HepG2 (cell line): ENCODE results near the gene RPGRIP1. TPM values are rescaled to one million over a fixed set of nuclear protein-coding genes. Genes with fewer than 3 reads are reported as not detected.
A peak's percentile ranks its signal among the peaks of the same experiment; 100 is the strongest.

Source experiments
- BRCA1 ChIP-seq: sonication (generic); formaldehyde crosslinking; IDR thresholded peaks from 2 replicates; pipeline ENCODE4 v1.4.0; 2020; ENCODE audit warnings: missing genetic modification reagents
- EED ChIP-seq: sonication (generic); formaldehyde crosslinking; IDR thresholded peaks from 2 replicates; pipeline ENCODE4 v1.5.0; 2020; ENCODE audit warnings: mild to moderate bottlenecking, missing genetic modification reagents
- GTF2F1 ChIP-seq: fragments of 150-350 bp; IDR thresholded peaks from 2 replicates; pipeline ENCODE4 v1.6.1; 2014; ENCODE audit warnings: low read length
- HHEX ChIP-seq: IDR thresholded peaks from 2 replicates; pipeline ENCODE4 v1.6.1; 2016; ENCODE audit warnings: control low read depth
- HIVEP1 ChIP-seq: sonication (generic); formaldehyde crosslinking; IDR thresholded peaks from 2 replicates; pipeline ENCODE4 v1.4.0; 2020; ENCODE audit warnings: mild to moderate bottlenecking, missing genetic modification reagents
- MAF1 ChIP-seq: sonication (generic); formaldehyde crosslinking; IDR thresholded peaks from 2 replicates; pipeline ENCODE4 v1.5.0; 2020; ENCODE audit warnings: missing genetic modification reagents, borderline replicate concordance
- MAFG ChIP-seq: sonication (generic); formaldehyde crosslinking; IDR thresholded peaks from 2 replicates; pipeline ENCODE4 v1.5.1; 2020; ENCODE audit warnings: mild to moderate bottlenecking, missing genetic modification reagents
- NFAT5 ChIP-seq: sonication (generic); formaldehyde crosslinking; IDR thresholded peaks from 2 replicates; pipeline ENCODE4 v1.4.0; 2020; ENCODE audit warnings: missing genetic modification reagents
- RBM22 ChIP-seq: fragments of 200-400 bp; formaldehyde crosslinking; optimal IDR thresholded peaks from 2 replicates; pipeline ENCODE3; 2017; ENCODE audit warnings: mild to moderate bottlenecking, low read length, moderate library complexity
- SIN3B ChIP-seq: fragments of 150-350 bp; IDR thresholded peaks from 2 replicates; pipeline ENCODE4 v1.6.1; 2014; ENCODE audit warnings: low read length
- ZMYM3 ChIP-seq: sonication (generic); formaldehyde crosslinking; IDR thresholded peaks from 2 replicates; pipeline ENCODE4 v1.5.1; 2020; ENCODE audit warnings: mild to moderate bottlenecking, missing genetic modification reagents
- ZNF12 ChIP-seq: sonication (generic); formaldehyde crosslinking; IDR thresholded peaks from 2 replicates; pipeline ENCODE4 v1.5.0; 2020; ENCODE audit warnings: missing genetic modification reagents
- ZNF143 ChIP-seq: sonication (generic); formaldehyde crosslinking; IDR thresholded peaks from 2 replicates; pipeline ENCODE4 v1.4.0; 2020; ENCODE audit warnings: missing genetic modification reagents
- ZNF296 ChIP-seq: sonication (generic); formaldehyde crosslinking; conservative IDR thresholded peaks from 2 replicates; pipeline ENCODE4 v1.5.0; 2020; ENCODE audit warnings: mild to moderate bottlenecking, missing genetic modification reagents
- ZNF337 ChIP-seq: sonication (generic); formaldehyde crosslinking; IDR thresholded peaks from 2 replicates; pipeline ENCODE4 v1.5.1; 2020; ENCODE audit warnings: missing genetic modification reagents, low read depth, mild to moderate bottlenecking, borderline replicate concordance
- ZNF564 ChIP-seq: sonication (generic); formaldehyde crosslinking; IDR thresholded peaks from 2 replicates; pipeline ENCODE4 v1.8.1; 2023; ENCODE audit warnings: mild to moderate bottlenecking, missing genetic modification reagents
- ZNF615 ChIP-seq: sonication (generic); formaldehyde crosslinking; IDR thresholded peaks from 2 replicates; pipeline ENCODE4 v1.5.0; 2020; ENCODE audit warnings: mild to moderate bottlenecking, missing genetic modification reagents, borderline replicate concordance
- ZNF703 ChIP-seq: sonication (generic); formaldehyde crosslinking; IDR thresholded peaks from 2 replicates; pipeline ENCODE4 v1.5.1; 2020; ENCODE audit warnings: missing genetic modification reagents, mild to moderate bottlenecking, moderate library complexity, borderline replicate concordance
- ZSCAN12 ChIP-seq: sonication (generic); formaldehyde crosslinking; IDR thresholded peaks from 2 replicates; pipeline ENCODE4 v1.9.0; 2021; ENCODE audit warnings: mild to moderate bottlenecking, missing genetic modification reagents
- polyA plus RNA-seq, 8 experiments: library from polyadenylated mRNA; depleted of rRNA in 3 of 8; stranded (reverse) in 7 of 8; unstranded in 1 of 8; fragments of >200 nt; fragmentation: Illumina TruSeq in 4 of 8; extraction: Trizol in 4 of 8; gene quantifications; 2 replicates each; pipeline versions ENCODE4 v1.2.1 to v1.2.3, GENCODE V29; 2011 to 2016; ENCODE audit warnings: low read depth in 4 of 8, missing spikeins in 1 of 8, mixed read lengths in 1 of 8; ENCODE audit not compliant: insufficient read depth in 1 of 8
- total RNA-seq, 5 experiments: library from RNA; depleted of rRNA; stranded (reverse); fragments of >200 nt; fragmentation: Illumina TruSeq; extraction: Trizol; gene quantifications; 2 replicates each; pipeline ENCODE4 v1.2.3, GENCODE V29; 2016; ENCODE audit warnings: low read depth in 1 of 5
- TF ChIP-seq, protein P1 (sequence below): IDR thresholded peaks from 2 replicates; pipeline ENCODE4 v1.6.1; 2016; ENCODE audit warnings: missing compliant biosample characterization, missing genetic modification reagents, borderline replicate concordance
- TF ChIP-seq, protein P2 (sequence below): sonication (generic); formaldehyde crosslinking; IDR thresholded peaks from 2 replicates; pipeline ENCODE4 v1.4.0; 2020; ENCODE audit warnings: missing genetic modification reagents
- TF ChIP-seq, protein P3 (sequence below): sonication (generic); formaldehyde crosslinking; IDR thresholded peaks from 2 replicates; pipeline ENCODE4 v1.5.1; 2020; ENCODE audit warnings: mild to moderate bottlenecking, missing genetic modification reagents, moderate library complexity

The RPGRIP1 gene
- total and polyA plus RNA-seq, 2 of the 13 experiments (the other 11 are each of a cell fraction or from before 2014, with no cell fraction given) = 0.13 to 1.1 TPM

DNA sequence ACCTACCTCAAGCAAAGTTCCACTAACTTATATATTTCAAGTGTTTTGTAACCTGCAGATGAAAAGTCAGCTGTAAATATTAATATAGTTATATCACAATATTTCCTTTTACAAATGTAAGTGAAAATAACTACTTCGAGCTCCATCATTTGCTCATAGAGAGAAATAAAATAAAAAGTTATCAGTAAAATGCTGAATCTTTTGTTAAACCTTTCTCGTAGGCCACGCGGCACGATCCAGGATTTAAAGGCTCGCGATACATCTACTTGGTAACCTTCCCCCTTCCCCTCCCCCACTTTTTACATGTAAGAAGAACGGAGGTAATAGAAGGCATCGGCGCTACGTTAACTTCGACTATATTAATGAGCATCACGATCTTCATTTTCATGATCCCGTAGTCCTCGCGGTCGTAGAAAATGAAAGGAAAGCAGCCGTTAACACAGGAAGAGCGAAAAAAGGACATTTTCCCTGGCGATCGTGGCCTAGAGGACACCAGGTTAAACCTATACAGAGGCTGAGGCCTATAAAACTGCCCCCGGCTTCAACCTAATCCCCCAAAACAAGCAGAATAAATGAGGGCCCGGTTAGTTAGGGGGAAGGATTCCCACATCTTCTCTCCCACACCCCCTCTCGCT lies 11.1 kb upstream of the RPGRIP1 start (continued):
- TF ChIP-seq NFAT5 (CRISPR knock-in tag) (no peak), BRCA1 (CRISPR knock-in tag) (no peak), EED (CRISPR knock-in tag) (no peak), ZNF337 (CRISPR knock-in tag) (peak; percentile 77; the same call in 1 of the 2 replicates), ZNF296 (CRISPR knock-in tag) (no peak), ZNF615 (CRISPR knock-in tag) (0 out of 2 replicates have a peak, but pooled peaks have one; percentile 71), ZNF703 (CRISPR knock-in tag) (no peak; the same call in 1 of the 2 replicates), SIN3B (peak; percentile 12; the same call in 1 of the 2 replicates), ZNF143 (CRISPR knock-in tag) (no peak), MAFG (CRISPR knock-in tag) (no peak), GTF2F1 (no peak), HIVEP1 (CRISPR knock-in tag) (no peak), MAF1 (CRISPR knock-in tag) (0 out of 2 replicates have a peak, but pooled peaks have one; percentile 21), ZNF564 (peak; percentile 15; the same call in 1 of the 2 replicates), ZNF12 (CRISPR knock-in tag) (0 out of 2 replicates have a peak, but pooled peaks have one; percentile 9), ZMYM3 (CRISPR knock-in tag) (no peak), RBM22 (no peak), HHEX (0 out of 2 replicates have a peak, but pooled peaks have one; percentile 6), ZSCAN12 (CRISPR knock-in tag) (no peak)
- TF ChIP-seq, protein P1, sequence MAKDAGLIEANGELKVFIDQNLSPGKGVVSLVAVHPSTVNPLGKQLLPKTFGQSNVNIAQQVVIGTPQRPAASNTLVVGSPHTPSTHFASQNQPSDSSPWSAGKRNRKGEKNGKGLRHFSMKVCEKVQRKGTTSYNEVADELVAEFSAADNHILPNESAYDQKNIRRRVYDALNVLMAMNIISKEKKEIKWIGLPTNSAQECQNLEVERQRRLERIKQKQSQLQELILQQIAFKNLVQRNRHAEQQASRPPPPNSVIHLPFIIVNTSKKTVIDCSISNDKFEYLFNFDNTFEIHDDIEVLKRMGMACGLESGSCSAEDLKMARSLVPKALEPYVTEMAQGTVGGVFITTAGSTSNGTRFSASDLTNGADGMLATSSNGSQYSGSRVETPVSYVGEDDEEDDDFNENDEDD (CRISPR knock-in tag) = no peak
- TF ChIP-seq, protein P2, sequence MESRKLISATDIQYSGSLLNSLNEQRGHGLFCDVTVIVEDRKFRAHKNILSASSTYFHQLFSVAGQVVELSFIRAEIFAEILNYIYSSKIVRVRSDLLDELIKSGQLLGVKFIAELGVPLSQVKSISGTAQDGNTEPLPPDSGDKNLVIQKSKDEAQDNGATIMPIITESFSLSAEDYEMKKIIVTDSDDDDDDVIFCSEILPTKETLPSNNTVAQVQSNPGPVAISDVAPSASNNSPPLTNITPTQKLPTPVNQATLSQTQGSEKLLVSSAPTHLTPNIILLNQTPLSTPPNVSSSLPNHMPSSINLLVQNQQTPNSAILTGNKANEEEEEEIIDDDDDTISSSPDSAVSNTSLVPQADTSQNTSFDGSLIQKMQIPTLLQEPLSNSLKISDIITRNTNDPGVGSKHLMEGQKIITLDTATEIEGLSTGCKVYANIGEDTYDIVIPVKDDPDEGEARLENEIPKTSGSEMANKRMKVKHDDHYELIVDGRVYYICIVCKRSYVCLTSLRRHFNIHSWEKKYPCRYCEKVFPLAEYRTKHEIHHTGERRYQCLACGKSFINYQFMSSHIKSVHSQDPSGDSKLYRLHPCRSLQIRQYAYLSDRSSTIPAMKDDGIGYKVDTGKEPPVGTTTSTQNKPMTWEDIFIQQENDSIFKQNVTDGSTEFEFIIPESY (CRISPR knock-in tag) = no peak
- TF ChIP-seq, protein P3, sequence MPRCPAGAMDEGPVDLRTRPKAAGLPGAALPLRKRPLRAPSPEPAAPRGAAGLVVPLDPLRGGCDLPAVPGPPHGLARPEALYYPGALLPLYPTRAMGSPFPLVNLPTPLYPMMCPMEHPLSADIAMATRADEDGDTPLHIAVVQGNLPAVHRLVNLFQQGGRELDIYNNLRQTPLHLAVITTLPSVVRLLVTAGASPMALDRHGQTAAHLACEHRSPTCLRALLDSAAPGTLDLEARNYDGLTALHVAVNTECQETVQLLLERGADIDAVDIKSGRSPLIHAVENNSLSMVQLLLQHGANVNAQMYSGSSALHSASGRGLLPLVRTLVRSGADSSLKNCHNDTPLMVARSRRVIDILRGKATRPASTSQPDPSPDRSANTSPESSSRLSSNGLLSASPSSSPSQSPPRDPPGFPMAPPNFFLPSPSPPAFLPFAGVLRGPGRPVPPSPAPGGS (CRISPR knock-in tag) = no peak; the same call in 1 of the 2 replicates
